BJ (cell line): Measurements from ENCODE around the gene FLII. TPM values are rescaled to one million over a fixed set of nuclear protein-coding genes. Genes with fewer than 3 reads are reported as not detected.
"Not testable (repeated sequence)": the region's sequence is repeated elsewhere in the genome, so short reads cannot be mapped to it uniquely, and the experiment has no call there.

ENCODE experiments used
- CTCF ChIA-PET: fragments of 350-600 bp; formaldehyde crosslinking; extraction: SDS; loops from one replicate; lab custom pipeline; 2021; ENCODE audit warnings: antibody characterized with exemption, inconsistent platforms; lab: Yijun Ruan, JAX
- POLR2A ChIA-PET: fragments of 300-600 bp; sonication (Branson Sonifier 250); formaldehyde crosslinking; extraction: SDS; loops from one replicate; lab custom pipeline; 2021; ENCODE audit warnings: antibody characterized with exemption; lab: Charles Lee
- DNase-seq: peaks from one replicate; pipeline ENCODE4 v3.0.0-alpha.2; 2011; ENCODE audit warnings: low read depth
- H3K27me3 ChIP-seq: 2 replicates; pipeline ENCODE4 v1.6.0; 2011; ENCODE audit warnings: low read length; ENCODE audit not compliant: control insufficient read depth, insufficient read depth
- H3K36me3 ChIP-seq: 2 replicates; pipeline ENCODE4 v1.5.1; 2011; ENCODE audit warnings: low read length; ENCODE audit not compliant: control insufficient read depth, insufficient read depth
- H3K4me3 ChIP-seq: 2 replicates; pipeline ENCODE4 v1.5.1; 2011; ENCODE audit warnings: low read depth, mild to moderate bottlenecking, control low read depth, low read length
- CTCF ChIP-seq: IDR thresholded peaks from 2 replicates; pipeline ENCODE4 v1.5.1; 2011; ENCODE audit warnings: low read depth, mild to moderate bottlenecking, control low read depth, inconsistent platforms, low read length, moderate library complexity; ENCODE audit not compliant: insufficient read depth
- polyA plus RNA-seq: library from polyadenylated mRNA; depleted of rRNA; stranded (reverse); fragments of >200 nt; gene quantifications from 2 replicates; pipeline ENCODE4 v1.2.3, GENCODE V29; 2011

The FLII gene
- polyA plus RNA-seq, 1 experiment: 425 TPM

GRCh38 chr17:18224053-18224386 lies 34.5 kb downstream of the FLII start:
- no peak for DNase-seq
- Histone ChIP-seq H3K36me3 (no peaks in the 10 kb centered on the region), H3K27me3 (no peaks in the 10 kb centered on the region), H3K4me3 (no peak overlapping the region)
- ChIA-PET POLR2A (no interaction called here), CTCF (interaction anchor here (1.3 to 1.4 kb wide), 2 partner anchors 9 to 24 kb away, joined by 5 to 6 read pairs; no protein-coding TSS in a partner anchor)
- no peak for TF ChIP-seq CTCF

- DNase-seq: no peak
- H3K27me3 ChIP-seq: no peaks in the 10 kb centered on the region
- TF ChIP-seq CTCF: 0 out of 2 replicates have a peak, but pooled peaks have one; percentile 1
- CTCF ChIA-PET: interaction anchor here (2.3 to 3.7 kb wide), 2 partner anchors 11 to 27 kb away, joined by 6 to 34 read pairs; no protein-coding TSS in a partner anchor
- POLR2A ChIA-PET: no interaction called here
- H3K4me3 ChIP-seq: no peak overlapping the region
- H3K36me3 ChIP-seq: no peaks in the 10 kb centered on the region
These were observed 39.7 kb downstream of the FLII start for GRCh38 chr17:18218756-18219415.

- H3K4me3 ChIP-seq: no peak overlapping the region
- no peaks in the 10 kb centered on the region for H3K27me3 ChIP-seq
- peak; percentile 97 for TF ChIP-seq CTCF
- H3K36me3 ChIP-seq: no peaks in the 10 kb centered on the region
- no peak for DNase-seq
- ChIA-PET CTCF (interaction anchor here (0.6 to 3.7 kb wide), 16 partner anchors 10 to 103 kb away, joined by 3 to 34 read pairs (median 5); no protein-coding TSS in a partner anchor), POLR2A (no interaction called here)
These were observed 41.0 kb downstream of the FLII start for GRCh38 chr17:18217412-18218015.

GRCh38 chr17:18216906-18217305 lies 41.6 kb downstream of the FLII start:
- H3K4me3 ChIP-seq, H3K36me3 ChIP-seq, DNase-seq, H3K27me3 ChIP-seq, POLR2A ChIA-PET: not testable (repeated sequence)
- CTCF ChIA-PET: interaction anchor here (0.6 to 2.3 kb wide), 11 partner anchors 9 to 323 kb away, joined by 3 to 14 read pairs (median 3); no protein-coding TSS in a partner anchor

GRCh38 chr17:18213666-18214270 lies 44.8 kb downstream of the FLII start:
- CTCF ChIA-PET: no interaction called here
- TF ChIP-seq CTCF: no peak
- no peaks in the 10 kb centered on the region for H3K27me3 ChIP-seq
- H3K4me3 ChIP-seq: no peak overlapping the region
- H3K36me3 ChIP-seq: peaks cover 12% of the 10 kb centered on the region
- no peak for DNase-seq
- POLR2A ChIA-PET: no interaction called here
